Cardiac muscle cell (in vitro differentiated cells and primary cell): Measurements from ENCODE around the gene FAM217A. TPM values are rescaled to one million over a fixed set of nuclear protein-coding genes. Genes with fewer than 3 reads are reported as not detected.

Experiments used
- DNase-seq, 2 donors: peaks; one replicate each; pipeline versions ENCODE4 v3.0.0 to v3.0.0-alpha.2; 2010 to 2017; ENCODE audit warnings: low read depth in 1 of 2, low spot score in 1 of 2
- H3K27ac ChIP-seq: fragments of 200-600 bp; sonication (generic); 2 replicates; pipeline ENCODE4 v1.5.1; 2016
- H3K27me3 ChIP-seq: fragments of 200-600 bp; sonication (generic); 2 replicates; pipeline ENCODE4 v1.6.0; 2016; ENCODE audit warnings: control low read depth
- H3K36me3 ChIP-seq: fragments of 200-600 bp; sonication (generic); 2 replicates; pipeline ENCODE4 v1.5.1; 2016; ENCODE audit warnings: control low read depth
- H3K4me1 ChIP-seq: fragments of 200-600 bp; sonication (generic); 2 replicates; pipeline ENCODE4 v1.8.1; 2017; ENCODE audit warnings: low read depth, mild to moderate bottlenecking, mixed run types
- H3K4me3 ChIP-seq: fragments of 200-600 bp; sonication (generic); 2 replicates; pipeline ENCODE4 v1.5.1; 2016; ENCODE audit warnings: mild to moderate bottlenecking
- H3K9me3 ChIP-seq: fragments of 200-600 bp; sonication (generic); 2 replicates; pipeline ENCODE4 v1.5.1; 2017; ENCODE audit warnings: low read depth, mild to moderate bottlenecking, control low read depth
- polyA plus RNA-seq: library from polyadenylated mRNA; unstranded; fragments of >200 nt; fragmentation: Nextera tagmentation; extraction: Ambion mirVana; gene quantifications from 2 replicates; pipeline ENCODE4 v1.2.1, GENCODE V29; 2016
- total RNA-seq: library from RNA; depleted of rRNA; stranded (reverse); fragments of >200 nt; gene quantifications from 2 replicates; pipeline ENCODE4 v1.2.3, GENCODE V29; 2016
- TF ChIP-seq, protein P1 (sequence below): IDR thresholded peaks from 2 replicates; pipeline ENCODE4 v1.5.1; 2012; ENCODE audit warnings: low read depth, mild to moderate bottlenecking, low read length

FAM217A gene
- total and polyA plus RNA-seq, 2 experiments from 2014 or later = not detected

DNA sequence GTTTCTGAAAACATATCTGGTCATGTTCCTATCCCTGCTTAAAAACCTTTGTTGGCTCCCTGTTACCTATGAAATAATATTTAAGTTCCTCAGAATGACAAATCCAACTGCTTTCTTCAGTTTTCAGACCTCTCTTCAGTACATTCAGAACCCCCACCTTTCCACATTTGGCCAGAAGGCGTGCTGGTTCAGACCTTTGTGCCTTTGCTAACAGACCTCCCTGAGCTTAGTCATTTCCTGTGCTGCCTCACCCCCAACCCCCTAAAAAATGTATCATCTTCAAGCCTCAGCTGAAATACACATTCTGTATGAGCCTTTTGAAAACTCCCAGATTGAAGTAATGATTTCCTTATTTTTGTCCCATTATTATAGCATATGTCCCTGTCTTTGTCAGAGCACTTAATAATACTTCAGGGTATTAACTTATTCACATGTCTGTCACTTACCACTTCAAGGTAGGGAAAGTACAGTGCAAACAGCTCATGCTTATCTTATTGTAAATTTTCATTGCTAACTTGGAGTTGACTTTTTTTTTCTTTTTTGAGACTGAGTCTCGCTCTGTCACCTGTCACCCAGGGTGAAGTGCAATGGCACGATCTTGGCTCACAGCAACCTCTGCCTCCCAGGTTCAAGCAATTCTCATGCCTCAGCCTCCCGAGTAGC lies 19.7 kb downstream of the FAM217A start:
- no peaks in the 10 kb centered on the region for H3K9me3 ChIP-seq
- peak in 1 of 2 donors; percentile 75 for DNase-seq
- peaks cover 74% of the 10 kb centered on the region for H3K36me3 ChIP-seq
- TF ChIP-seq, protein P1, sequence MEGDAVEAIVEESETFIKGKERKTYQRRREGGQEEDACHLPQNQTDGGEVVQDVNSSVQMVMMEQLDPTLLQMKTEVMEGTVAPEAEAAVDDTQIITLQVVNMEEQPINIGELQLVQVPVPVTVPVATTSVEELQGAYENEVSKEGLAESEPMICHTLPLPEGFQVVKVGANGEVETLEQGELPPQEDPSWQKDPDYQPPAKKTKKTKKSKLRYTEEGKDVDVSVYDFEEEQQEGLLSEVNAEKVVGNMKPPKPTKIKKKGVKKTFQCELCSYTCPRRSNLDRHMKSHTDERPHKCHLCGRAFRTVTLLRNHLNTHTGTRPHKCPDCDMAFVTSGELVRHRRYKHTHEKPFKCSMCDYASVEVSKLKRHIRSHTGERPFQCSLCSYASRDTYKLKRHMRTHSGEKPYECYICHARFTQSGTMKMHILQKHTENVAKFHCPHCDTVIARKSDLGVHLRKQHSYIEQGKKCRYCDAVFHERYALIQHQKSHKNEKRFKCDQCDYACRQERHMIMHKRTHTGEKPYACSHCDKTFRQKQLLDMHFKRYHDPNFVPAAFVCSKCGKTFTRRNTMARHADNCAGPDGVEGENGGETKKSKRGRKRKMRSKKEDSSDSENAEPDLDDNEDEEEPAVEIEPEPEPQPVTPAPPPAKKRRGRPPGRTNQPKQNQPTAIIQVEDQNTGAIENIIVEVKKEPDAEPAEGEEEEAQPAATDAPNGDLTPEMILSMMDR = peak; percentile 34
- H3K27me3 ChIP-seq = no peaks in the 10 kb centered on the region
- no peak overlapping the region for H3K27ac ChIP-seq
- H3K4me3 ChIP-seq = no peak overlapping the region
- peaks cover 12% of the 10 kb centered on the region for H3K4me1 ChIP-seq

DNA sequence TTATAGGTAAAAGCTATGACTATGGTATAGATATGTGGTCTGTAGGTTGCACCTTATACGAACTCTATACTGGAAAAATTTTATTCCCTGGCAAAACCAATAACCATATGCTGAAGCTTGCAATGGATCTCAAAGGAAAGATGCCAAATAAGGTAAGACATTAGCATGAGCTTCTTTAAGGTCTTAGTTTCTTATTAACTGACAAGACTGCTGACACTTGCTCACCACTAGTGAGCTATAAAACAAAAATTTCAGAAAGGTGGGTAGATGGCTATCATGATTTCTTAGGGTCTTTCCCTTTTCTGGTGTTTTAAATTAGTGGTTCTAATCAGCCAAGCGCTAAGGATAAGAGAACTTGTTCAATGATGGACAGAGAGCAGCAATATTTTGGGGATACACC lies 21.9 kb downstream of the FAM217A start:
- Histone ChIP-seq H3K9me3 (no peaks in the 10 kb centered on the region), H3K27ac (no peak overlapping the region), H3K27me3 (no peaks in the 10 kb centered on the region), H3K4me1 (peaks cover 12% of the 10 kb centered on the region), H3K4me3 (no peak overlapping the region), H3K36me3 (peaks cover 73% of the 10 kb centered on the region)
- DNase-seq = no peak
- TF ChIP-seq, protein P1 = no peak

DNA sequence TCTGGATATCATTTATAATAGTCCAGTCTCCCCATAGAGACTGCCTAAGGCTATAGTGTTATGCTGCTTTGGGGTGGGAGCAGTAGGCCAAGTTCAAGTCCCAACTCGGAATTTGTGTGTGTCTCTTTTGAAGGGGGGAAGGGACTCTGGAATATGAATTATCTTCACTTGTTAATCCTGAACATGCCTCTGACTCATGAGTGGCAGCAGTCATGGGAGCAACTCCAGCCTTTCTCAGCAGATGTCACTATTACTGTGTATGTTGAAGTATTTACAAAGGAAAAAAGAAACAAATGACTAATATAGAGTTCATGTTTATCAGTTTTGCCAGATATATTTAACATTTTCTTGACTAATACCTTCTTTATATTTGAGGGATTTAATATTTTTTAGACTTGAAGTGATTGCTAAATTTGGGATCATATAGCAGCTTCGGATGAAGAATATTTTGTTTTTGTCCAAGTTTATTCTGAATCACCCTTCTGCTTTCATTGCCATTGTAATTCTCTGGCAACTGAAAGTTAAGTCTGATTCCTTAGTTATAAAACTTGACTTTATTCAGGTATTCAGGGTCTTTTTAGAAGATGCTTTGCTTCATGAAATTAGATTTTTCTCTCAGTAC lies 23.4 kb downstream of the FAM217A start:
- no peaks in the 10 kb centered on the region for H3K9me3 ChIP-seq
- H3K4me3 ChIP-seq = no peak overlapping the region
- H3K4me1 ChIP-seq = peaks cover 12% of the 10 kb centered on the region
- peaks cover 73% of the 10 kb centered on the region for H3K36me3 ChIP-seq
- H3K27ac ChIP-seq = peak overlapping the region; percentile 64
- no peaks in the 10 kb centered on the region for H3K27me3 ChIP-seq
- TF ChIP-seq, protein P1 = peak; percentile 48
- peak in 1 of 2 donors; percentile 71 for DNase-seq

DNA sequence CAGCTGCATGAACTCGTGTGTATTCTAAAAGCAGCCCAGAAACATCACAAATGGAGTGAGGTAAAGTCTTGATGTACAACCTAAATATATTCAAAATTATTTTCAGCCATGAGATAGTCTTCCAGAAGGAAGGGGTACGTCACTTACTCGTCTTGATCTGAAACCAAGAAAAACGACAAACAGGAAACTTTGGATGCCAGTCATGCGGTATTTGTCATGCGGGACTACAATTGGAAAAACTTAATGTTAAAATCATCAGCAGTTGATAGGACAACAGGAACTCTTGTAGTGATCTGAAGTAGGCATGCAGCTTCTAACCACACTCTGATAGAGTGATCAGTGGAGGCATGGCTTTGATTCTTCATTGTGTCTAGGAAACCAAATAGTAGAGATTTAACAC lies 29.7 kb downstream of the FAM217A start:
- TF ChIP-seq, protein P1 = no peak
- Histone ChIP-seq H3K9me3 (no peaks in the 10 kb centered on the region), H3K4me1 (no peaks in the 10 kb centered on the region), H3K4me3 (no peak overlapping the region), H3K36me3 (peaks cover 76% of the 10 kb centered on the region), H3K27ac (no peak overlapping the region), H3K27me3 (no peaks in the 10 kb centered on the region)
- DNase-seq = no peak

DNA sequence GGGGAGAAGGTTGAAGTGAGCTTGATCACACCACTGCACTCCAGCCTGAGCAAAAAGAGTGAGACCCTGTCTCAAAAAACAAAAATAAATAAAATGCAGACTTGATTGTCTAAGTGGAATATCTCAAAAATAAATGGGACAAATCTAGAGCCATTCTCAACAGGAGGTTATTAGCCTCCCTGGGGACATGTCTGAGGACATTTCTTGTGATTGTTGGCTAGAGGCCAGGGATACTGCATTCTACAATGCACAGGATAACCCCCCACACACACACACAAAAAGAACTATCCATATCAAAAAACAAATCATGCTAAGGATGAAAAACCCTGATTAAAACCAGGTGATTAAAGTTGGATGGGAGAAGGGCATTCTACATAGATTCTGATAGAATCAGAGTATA lies 37.5 kb downstream of the FAM217A start:
- Histone ChIP-seq H3K27me3 (no peaks in the 10 kb centered on the region), H3K27ac (no peak overlapping the region), H3K4me1 (peaks cover 11% of the 10 kb centered on the region), H3K9me3 (no peaks in the 10 kb centered on the region), H3K4me3 (no peak overlapping the region), H3K36me3 (peaks cover 65% of the 10 kb centered on the region)
- TF ChIP-seq, protein P1 = no peak
- peak in 1 of 2 donors; percentile 25 for DNase-seq
